ENCODE results near the gene COL25A1.

The COL25A1 gene

GRCh38 chr4:108887034-108887433 lies 415.4 kb downstream of the COL25A1 start:
- Histone ChIP-seq H3K27me3 (ENCODE audit: control insufficient read depth, insufficient read depth, low read length) (no peaks in the 10 kb centered on the region), H3K9ac (no peak overlapping the region), H3K27ac (no peak overlapping the region), H3K79me2 (no peaks in the 10 kb centered on the region), H3K4me3 (ENCODE audit: low read depth, low read length) (no peak overlapping the region), H3K4me2 (ENCODE audit: low read length) (no peak overlapping the region), H3K9me3 (ENCODE audit: control insufficient read depth, low read length) (no peaks in the 10 kb centered on the region), H3K4me1 (no peaks in the 10 kb centered on the region), H2AFZ (no peak overlapping the region), H3K36me3 (ENCODE audit: control insufficient read depth, insufficient read depth, low read length) (no peaks in the 10 kb centered on the region)
- no peak for TF ChIP-seq CTCF (IDR thresholded peaks at IDR 0.05)

- H3K4me1 ChIP-seq = no peaks in the 10 kb centered on the region
- H3K9me3 ChIP-seq (ENCODE audit: control insufficient read depth, low read length) = no peaks in the 10 kb centered on the region
- H3K9ac ChIP-seq = no peak overlapping the region
- H2AFZ ChIP-seq = no peak overlapping the region
- H3K27ac ChIP-seq = no peak overlapping the region
- no peak overlapping the region for H3K4me2 ChIP-seq (ENCODE audit: low read length)
- no peaks in the 10 kb centered on the region for H3K27me3 ChIP-seq (ENCODE audit: control insufficient read depth, insufficient read depth, low read length)
- H3K4me3 ChIP-seq (ENCODE audit: low read depth, low read length) = no peak overlapping the region
- TF ChIP-seq CTCF (IDR thresholded peaks at IDR 0.05) = no peak
- H3K36me3 ChIP-seq (ENCODE audit: control insufficient read depth, insufficient read depth, low read length) = no peaks in the 10 kb centered on the region
- no peaks in the 10 kb centered on the region for H3K79me2 ChIP-seq
These were observed 417.2 kb downstream of the COL25A1 start for GRCh38 chr4:108885211-108885610.

DNA sequence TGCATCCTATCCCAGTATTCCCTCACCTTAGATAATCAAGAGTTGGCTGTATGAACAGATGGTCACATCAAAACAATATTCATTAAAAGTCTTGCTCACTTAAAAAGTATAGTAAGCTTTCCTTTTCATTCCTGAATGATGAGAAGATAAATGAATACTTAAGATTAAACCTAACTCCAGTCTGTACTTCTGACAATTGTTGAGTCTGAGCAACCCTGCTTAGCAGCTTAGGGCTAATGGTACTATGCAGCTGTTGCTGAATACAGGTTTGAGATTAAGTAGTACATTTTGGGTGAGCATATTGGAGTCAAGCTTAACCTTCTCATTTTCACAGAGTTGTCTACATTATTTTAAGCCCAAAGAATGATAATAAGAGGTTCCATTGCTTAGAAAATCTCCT lies 417.9 kb downstream of the COL25A1 start:
- Histone ChIP-seq H3K9ac (no peak overlapping the region), H3K4me1 (no peaks in the 10 kb centered on the region), H3K4me3 (ENCODE audit: low read depth, low read length) (no peak overlapping the region), H3K27ac (no peak overlapping the region), H3K79me2 (no peaks in the 10 kb centered on the region), H3K27me3 (ENCODE audit: control insufficient read depth, insufficient read depth, low read length) (no peaks in the 10 kb centered on the region), H3K9me3 (ENCODE audit: control insufficient read depth, low read length) (no peaks in the 10 kb centered on the region), H3K36me3 (ENCODE audit: control insufficient read depth, insufficient read depth, low read length) (no peaks in the 10 kb centered on the region), H3K4me2 (ENCODE audit: low read length) (no peak overlapping the region), H2AFZ (no peak overlapping the region)
- TF ChIP-seq CTCF (IDR thresholded peaks at IDR 0.05) = no peak

DNA sequence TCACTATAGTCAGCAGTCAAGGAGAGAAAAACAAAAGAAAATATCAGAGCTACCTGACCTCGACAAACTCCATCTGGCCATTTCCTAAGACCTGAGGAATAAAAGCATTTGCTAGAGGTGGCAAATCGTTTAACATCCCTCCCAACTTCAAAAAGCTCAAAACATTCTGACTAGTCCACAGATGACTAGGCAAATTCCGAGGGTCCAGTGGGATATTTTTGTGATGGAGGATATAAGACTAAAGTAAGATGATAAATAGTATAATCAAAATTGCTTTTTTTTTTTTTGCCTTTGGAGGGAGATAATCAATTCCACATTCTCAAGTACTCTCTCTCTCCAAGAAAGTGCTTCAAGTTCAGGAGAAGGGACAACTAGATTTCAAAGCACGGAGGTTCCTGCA lies 420.5 kb downstream of the COL25A1 start:
- H3K36me3 ChIP-seq (ENCODE audit: control insufficient read depth, insufficient read depth, low read length) = no peaks in the 10 kb centered on the region
- H3K27ac ChIP-seq = no peak overlapping the region
- no peaks in the 10 kb centered on the region for H3K4me1 ChIP-seq
- H3K4me2 ChIP-seq (ENCODE audit: low read length) = no peak overlapping the region
- no peaks in the 10 kb centered on the region for H3K9me3 ChIP-seq (ENCODE audit: control insufficient read depth, low read length)
- H3K4me3 ChIP-seq (ENCODE audit: low read depth, low read length) = no peak overlapping the region
- H2AFZ ChIP-seq = no peak overlapping the region
- H3K79me2 ChIP-seq = no peaks in the 10 kb centered on the region
- H3K27me3 ChIP-seq (ENCODE audit: control insufficient read depth, insufficient read depth, low read length) = no peaks in the 10 kb centered on the region
- no peak overlapping the region for H3K9ac ChIP-seq
- TF ChIP-seq CTCF (IDR thresholded peaks at IDR 0.05) = no peak

DNA sequence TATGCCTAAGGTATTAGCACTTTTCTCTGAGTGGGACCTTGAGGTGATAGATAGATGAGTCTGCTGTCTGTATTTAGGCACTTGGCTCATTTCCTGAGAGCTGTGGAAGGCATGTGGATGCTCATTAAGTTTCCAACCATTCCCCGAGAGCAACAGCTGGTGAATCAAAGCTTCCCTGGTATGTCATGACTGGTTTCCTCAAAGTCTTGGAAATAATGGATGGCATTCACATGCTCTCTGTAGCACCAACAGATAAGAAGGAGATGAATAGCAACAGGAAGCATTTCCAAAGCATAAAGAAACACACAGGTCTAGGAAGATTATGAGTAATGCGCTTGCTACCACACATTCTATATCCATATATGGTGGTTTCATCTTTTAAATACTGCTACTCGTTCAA lies 421.3 kb downstream of the COL25A1 start:
- Histone ChIP-seq H3K4me2 (ENCODE audit: low read length) (no peak overlapping the region), H3K9ac (no peak overlapping the region), H3K79me2 (no peaks in the 10 kb centered on the region), H3K9me3 (ENCODE audit: control insufficient read depth, low read length) (no peaks in the 10 kb centered on the region), H3K36me3 (ENCODE audit: control insufficient read depth, insufficient read depth, low read length) (no peaks in the 10 kb centered on the region), H2AFZ (no peak overlapping the region), H3K4me1 (no peaks in the 10 kb centered on the region), H3K27me3 (ENCODE audit: control insufficient read depth, insufficient read depth, low read length) (no peaks in the 10 kb centered on the region), H3K27ac (no peak overlapping the region), H3K4me3 (ENCODE audit: low read depth, low read length) (no peak overlapping the region)
- TF ChIP-seq CTCF (IDR thresholded peaks at IDR 0.05) = no peak

Measured in parathyroid adenoma (tissue), 2 donors.